SK-N-SH (cell line): ENCODE results near the gene ZCCHC14. TPM values are rescaled to one million over a fixed set of nuclear protein-coding genes. Genes with fewer than 3 reads are reported as not detected.

Experiments
- CTCF ChIP-seq: fragments of 200-600 bp; sonication (generic); IDR thresholded peaks from 2 replicates; pipeline ENCODE4 v1.6.1; 2017; ENCODE audit warnings: antibody characterized with exemption, mild to moderate bottlenecking, moderate library complexity
- ELF1 ChIP-seq: IDR thresholded peaks from 2 replicates; pipeline ENCODE4 v1.4.0; 2012
- EZH2phosphoT487 ChIP-seq: fragments of 200-600 bp; sonication (generic); IDR thresholded peaks from 2 replicates; pipeline ENCODE4 v1.6.1; 2017; ENCODE audit warnings: low read depth, mixed run types, mild to moderate bottlenecking, antibody characterized with exemption, moderate library complexity, borderline replicate concordance
- FOXJ3 ChIP-seq: sonication (generic); formaldehyde crosslinking; IDR thresholded peaks from 2 replicates; pipeline ENCODE4 v1.5.1; 2020; ENCODE audit warnings: mild to moderate bottlenecking, missing genetic modification reagents
- IRF3 ChIP-seq: fragments of 150-350 bp; IDR thresholded peaks from 2 replicates; pipeline ENCODE4 v1.6.1; 2016; ENCODE audit warnings: mild to moderate bottlenecking, low read depth, low read length
- MAX ChIP-seq: IDR thresholded peaks from 2 replicates; pipeline ENCODE4 v1.4.0; 2012; ENCODE audit warnings: low read depth
- MXI1 ChIP-seq: IDR thresholded peaks from 2 replicates; pipeline ENCODE4 v1.6.1; 2012; ENCODE audit warnings: mild to moderate bottlenecking, low read depth, low read length, improper control_type of control experiment
- NFIC ChIP-seq: IDR thresholded peaks from 2 replicates; pipeline ENCODE4 v1.4.0; 2012; ENCODE audit warnings: borderline replicate concordance
- POLR2AphosphoS5 ChIP-seq: IDR thresholded peaks from 2 replicates; pipeline ENCODE4 v1.6.1; 2012; ENCODE audit warnings: low read depth, low read length
- RAD21 ChIP-seq: IDR thresholded peaks from 2 replicates; pipeline ENCODE4 v1.6.1; 2012; ENCODE audit warnings: mild to moderate bottlenecking, low read length
- RFX5 ChIP-seq: IDR thresholded peaks from 2 replicates; pipeline ENCODE4 v1.6.1; 2012; ENCODE audit warnings: mild to moderate bottlenecking, improper control_type of control experiment, low read length
- RXRA ChIP-seq: IDR thresholded peaks from 2 replicates; pipeline ENCODE4 v1.4.0; 2012; ENCODE audit warnings: low read depth, mild to moderate bottlenecking, borderline replicate concordance
- TAF1 ChIP-seq: IDR thresholded peaks from 2 replicates; pipeline ENCODE4 v1.6.1; 2012; ENCODE audit warnings: low read depth, mild to moderate bottlenecking, low read length, moderate library complexity, borderline replicate concordance
- TEAD4 ChIP-seq: IDR thresholded peaks from 2 replicates; pipeline ENCODE4 v1.4.0; 2012; ENCODE audit warnings: mild to moderate bottlenecking, borderline replicate concordance; ENCODE audit not compliant: insufficient read depth
- YY1 ChIP-seq: IDR thresholded peaks from 2 replicates; pipeline ENCODE4 v1.4.0; 2012; ENCODE audit warnings: low read depth, mild to moderate bottlenecking
- ZBTB33 ChIP-seq: IDR thresholded peaks from 2 replicates; pipeline ENCODE4 v1.4.0; 2012; ENCODE audit warnings: low read depth, borderline replicate concordance
- polyA plus RNA-seq, 3 experiments: library from polyadenylated mRNA; depleted of rRNA; stranded (reverse); fragments of >200 nt; gene quantifications; 2 replicates each; pipeline ENCODE4 v1.2.3, GENCODE V29; 2012
- TF ChIP-seq, protein P1 (sequence below): IDR thresholded peaks from 2 replicates; pipeline ENCODE4 v1.6.1; 2012; ENCODE audit warnings: mild to moderate bottlenecking, low read depth, low read length, moderate library complexity
- TF ChIP-seq, protein P2 (sequence below): IDR thresholded peaks from 2 replicates; pipeline ENCODE4; 2012

Gene ZCCHC14
- polyA plus RNA-seq, 1 of the 3 experiments (the other 2 are of a cell fraction) = 5.7 TPM

DNA sequence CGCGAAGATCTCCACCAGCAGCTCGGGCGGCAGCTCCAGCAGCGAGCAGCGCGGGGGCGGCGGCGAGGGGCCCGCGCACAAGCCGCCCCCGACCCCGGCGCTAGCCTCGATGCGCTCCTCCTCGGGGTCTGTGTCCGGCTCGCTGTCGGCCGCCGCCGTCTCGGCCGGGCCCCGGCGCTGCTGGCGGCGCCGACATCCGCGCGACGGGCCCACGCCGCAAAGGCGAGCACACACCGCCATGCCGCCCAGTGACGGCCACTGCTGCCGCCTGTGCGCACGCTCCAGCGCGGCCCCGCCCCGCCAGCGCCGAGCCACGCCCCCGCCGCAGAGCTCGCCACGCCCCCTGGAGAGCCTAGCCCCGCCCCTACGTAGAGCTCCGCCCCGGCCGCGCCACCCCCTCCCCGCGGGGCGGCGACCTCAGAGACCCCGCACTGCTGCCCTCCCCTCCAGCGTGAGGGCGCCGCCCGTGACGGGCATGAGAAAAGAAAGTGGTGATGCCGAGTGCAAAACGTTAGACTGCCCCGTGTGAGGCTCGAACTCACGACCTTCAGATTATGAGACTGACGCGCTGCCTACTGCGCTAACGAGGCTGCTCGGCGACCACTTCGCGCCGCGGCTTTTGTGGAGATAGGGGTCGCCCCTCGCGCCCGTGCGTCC is 109.2 kb downstream of the ZCCHC14 start, which contains the start of gene FBXO31 (continued):
- TF ChIP-seq, protein P1, sequence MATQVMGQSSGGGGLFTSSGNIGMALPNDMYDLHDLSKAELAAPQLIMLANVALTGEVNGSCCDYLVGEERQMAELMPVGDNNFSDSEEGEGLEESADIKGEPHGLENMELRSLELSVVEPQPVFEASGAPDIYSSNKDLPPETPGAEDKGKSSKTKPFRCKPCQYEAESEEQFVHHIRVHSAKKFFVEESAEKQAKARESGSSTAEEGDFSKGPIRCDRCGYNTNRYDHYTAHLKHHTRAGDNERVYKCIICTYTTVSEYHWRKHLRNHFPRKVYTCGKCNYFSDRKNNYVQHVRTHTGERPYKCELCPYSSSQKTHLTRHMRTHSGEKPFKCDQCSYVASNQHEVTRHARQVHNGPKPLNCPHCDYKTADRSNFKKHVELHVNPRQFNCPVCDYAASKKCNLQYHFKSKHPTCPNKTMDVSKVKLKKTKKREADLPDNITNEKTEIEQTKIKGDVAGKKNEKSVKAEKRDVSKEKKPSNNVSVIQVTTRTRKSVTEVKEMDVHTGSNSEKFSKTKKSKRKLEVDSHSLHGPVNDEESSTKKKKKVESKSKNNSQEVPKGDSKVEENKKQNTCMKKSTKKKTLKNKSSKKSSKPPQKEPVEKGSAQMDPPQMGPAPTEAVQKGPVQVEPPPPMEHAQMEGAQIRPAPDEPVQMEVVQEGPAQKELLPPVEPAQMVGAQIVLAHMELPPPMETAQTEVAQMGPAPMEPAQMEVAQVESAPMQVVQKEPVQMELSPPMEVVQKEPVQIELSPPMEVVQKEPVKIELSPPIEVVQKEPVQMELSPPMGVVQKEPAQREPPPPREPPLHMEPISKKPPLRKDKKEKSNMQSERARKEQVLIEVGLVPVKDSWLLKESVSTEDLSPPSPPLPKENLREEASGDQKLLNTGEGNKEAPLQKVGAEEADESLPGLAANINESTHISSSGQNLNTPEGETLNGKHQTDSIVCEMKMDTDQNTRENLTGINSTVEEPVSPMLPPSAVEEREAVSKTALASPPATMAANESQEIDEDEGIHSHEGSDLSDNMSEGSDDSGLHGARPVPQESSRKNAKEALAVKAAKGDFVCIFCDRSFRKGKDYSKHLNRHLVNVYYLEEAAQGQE = no peak
- TF ChIP-seq RAD21 (no peak), POLR2AphosphoS5 (0 out of 2 replicates have a peak, but pooled peaks have one; percentile 8), ELF1 (no peak), ZBTB33 (no peak), MXI1 (peak; percentile 96), MAX (no peak), NFIC (no peak), FOXJ3 (CRISPR knock-in tag) (peak; percentile 46; the same call in 1 of the 2 replicates), TAF1 (peak; percentile 30; the same call in 1 of the 2 replicates), YY1 (peak; percentile 61), CTCF (no peak), TEAD4 (peak; percentile 97), RFX5 (no peak), IRF3 (no peak), RXRA (no peak; the same call in 1 of the 2 replicates), EZH2phosphoT487 (no peak)
- TF ChIP-seq, protein P2, sequence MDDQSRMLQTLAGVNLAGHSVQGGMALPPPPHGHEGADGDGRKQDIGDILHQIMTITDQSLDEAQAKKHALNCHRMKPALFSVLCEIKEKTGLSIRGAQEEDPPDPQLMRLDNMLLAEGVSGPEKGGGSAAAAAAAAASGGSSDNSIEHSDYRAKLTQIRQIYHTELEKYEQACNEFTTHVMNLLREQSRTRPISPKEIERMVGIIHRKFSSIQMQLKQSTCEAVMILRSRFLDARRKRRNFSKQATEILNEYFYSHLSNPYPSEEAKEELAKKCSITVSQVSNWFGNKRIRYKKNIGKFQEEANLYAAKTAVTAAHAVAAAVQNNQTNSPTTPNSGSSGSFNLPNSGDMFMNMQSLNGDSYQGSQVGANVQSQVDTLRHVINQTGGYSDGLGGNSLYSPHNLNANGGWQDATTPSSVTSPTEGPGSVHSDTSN = peak; percentile 41; the same call in 1 of the 2 replicates
- TF ChIP-seq, all 33 proteins: peak for 14
